HG03460 (cell line): Measurements from ENCODE around the gene NCF1.
A peak's percentile ranks its signal among the peaks of the same experiment; 100 is the strongest.
"Not testable (repeated sequence)": the region's sequence is repeated elsewhere in the genome, so short reads cannot be mapped to it uniquely, and the experiment has no call there.

Experiments
- ATAC-seq: cut with Tn5 transposase; IDR thresholded peaks from one replicate; pipeline ENCODE4 v1.9.1; 2021; ENCODE audit not compliant: unreplicated experiment

The NCF1 gene

DNA sequence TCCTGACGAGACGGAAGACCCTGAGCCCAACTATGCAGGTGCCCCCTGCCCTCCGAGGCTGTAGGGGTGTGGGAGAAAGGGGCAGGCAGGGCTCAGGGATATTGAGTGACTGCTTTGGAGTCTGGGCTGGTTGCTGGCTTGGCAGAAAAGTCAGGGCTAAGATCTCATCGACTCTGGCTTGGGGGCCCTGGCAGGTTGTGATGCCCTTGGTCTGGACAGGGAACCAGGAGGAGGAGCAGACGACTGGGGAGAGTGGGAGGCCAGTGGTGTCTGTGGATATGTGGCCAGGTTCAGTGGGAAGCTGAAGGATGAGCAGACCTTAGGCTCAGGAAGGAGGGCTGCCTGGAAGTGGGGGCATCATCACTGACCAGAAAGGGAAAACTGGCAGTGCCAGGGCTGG lies 9.8 kb downstream of the NCF1 start:
- ATAC-seq: not testable (repeated sequence)

DNA sequence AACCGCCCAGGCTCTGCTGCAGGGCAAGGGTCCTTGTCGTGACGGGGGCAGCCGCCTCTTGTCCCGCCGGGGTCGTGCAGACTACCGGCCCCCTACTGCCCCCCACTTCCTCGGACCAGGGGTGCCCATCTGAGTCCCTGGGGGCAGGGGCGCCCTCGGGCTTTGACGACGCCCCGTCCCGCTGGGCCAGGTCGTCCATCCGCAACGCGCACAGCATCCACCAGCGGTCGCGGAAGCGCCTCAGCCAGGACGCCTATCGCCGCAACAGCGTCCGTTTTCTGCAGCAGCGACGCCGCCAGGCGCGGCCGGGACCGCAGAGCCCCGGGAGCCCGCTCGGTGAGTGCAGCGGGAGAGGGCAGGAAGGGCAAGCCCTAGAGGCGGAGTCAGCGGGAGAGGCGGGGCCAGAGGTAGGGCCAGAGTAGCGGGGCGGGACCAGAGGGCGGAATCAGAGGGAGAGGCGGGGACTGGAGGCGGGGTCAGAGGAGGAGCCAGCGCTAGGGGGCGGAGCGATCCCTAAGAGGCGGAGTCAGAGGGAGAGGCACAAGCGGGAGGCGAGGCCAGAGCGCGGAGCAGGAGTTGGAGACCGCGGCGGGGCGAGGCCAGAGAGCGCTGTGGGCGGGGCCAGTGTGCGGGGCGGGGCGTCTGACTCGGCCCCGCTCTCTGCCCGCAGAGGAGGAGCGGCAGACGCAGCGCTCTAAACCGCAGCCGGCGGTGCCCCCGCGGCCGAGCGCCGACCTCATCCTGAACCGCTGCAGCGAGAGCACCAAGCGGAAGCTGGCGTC lies 14.7 kb downstream of the NCF1 start:
- peak; percentile 84 for ATAC-seq

DNA sequence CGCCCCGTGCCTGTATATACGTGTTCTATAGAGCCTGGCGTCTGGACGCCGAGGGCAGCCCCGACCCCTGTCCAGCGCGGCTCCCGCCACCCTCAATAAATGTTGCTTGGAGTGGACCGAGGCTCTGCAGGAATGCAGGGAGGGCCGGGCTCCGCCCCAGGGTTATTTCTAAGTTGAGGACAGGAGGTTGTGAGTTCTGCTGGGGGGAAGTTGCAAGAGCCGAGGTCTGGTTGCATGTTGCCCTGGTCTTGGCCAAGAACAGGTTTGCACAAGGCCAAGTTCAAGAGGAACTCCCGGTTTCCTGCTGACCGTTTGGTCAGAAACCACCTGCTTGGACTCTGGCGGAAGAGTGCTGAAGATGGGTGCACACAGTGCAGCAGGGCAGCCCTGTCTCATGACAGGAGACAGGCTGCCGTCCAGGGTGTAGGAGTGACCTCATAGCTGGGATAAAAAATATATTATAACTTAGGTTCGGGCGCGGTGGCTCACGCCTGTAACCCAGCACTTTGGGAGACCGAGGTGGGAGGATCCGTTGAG lies 15.5 kb downstream of the NCF1 start:
- not testable (repeated sequence) for ATAC-seq

DNA sequence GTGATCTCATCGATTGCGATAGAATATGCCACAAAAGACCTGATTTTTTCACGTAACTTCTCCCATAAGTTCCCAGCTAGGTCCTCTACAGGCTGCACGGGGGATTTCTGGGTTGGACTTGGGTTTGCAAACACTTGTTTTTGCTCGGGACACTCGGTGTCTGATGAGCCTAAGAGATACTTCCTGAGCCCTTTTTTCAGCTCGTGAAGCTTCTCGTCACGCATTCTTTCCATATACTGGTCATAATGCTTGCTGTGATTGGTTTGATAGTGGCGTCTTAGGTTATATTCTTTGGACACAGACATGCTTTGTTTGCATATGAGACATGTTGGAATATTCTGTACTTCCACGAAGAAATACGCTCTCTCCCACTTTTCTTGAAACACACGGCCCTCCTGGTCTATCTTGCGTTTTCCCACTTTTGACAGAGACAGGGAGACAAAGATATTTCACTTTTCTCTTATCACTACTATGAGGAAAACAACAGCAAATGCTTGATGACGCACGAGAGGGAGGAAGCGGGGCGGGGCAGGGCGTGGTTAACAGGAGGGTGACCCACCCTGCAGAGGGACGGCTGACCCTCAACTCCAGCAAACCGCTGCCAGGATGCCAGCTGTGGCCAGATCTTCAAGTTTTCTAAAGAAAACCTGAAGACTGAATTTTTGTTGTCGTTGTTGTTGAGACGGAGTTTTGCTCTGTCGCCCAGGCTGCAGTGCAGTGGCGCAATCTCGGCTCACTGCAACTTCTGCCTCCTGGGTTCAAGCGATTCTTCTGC lies 24.2 kb downstream of the NCF1 start:
- not testable (repeated sequence) for ATAC-seq

DNA sequence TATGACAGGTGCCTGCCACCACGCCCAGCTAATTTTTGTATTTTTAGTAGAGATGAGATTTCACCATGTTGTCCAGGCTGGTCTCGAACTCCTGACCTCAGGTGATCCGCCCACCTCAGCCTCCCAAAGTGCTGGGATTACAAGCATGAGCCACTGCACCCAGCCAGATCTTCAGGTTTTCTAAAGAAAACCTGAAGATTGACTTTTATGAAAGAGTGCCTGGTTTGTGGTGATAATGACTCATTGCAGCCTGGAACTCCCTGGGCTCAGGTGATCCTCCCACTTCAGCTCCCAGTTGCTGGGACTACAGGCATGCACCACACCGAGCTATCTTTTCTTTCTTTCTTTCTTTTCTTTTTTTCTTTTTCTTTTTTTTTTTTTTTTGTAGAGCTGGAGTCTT lies 24.8 kb downstream of the NCF1 start:
- not testable (repeated sequence) for ATAC-seq

DNA sequence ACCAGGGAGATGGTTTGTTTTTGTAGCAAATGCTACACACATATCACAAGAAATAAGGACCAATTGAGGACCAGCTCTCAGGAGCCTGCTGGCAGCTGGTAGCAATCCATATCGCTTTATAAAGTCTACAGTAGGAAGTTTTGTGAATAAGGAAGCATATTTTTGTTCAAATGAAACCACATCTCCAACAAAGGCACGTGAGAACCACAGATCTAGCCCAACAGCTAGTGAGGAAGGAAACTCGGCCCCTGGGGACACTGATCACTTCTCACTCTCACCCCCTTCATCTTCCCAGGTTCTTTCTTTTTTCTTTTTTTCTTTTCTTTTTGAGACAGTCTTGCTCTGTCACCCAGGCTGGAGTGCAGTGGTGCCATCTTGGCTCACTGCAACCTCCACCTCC lies 42.1 kb downstream of the NCF1 start:
- ATAC-seq: not testable (repeated sequence)

DNA sequence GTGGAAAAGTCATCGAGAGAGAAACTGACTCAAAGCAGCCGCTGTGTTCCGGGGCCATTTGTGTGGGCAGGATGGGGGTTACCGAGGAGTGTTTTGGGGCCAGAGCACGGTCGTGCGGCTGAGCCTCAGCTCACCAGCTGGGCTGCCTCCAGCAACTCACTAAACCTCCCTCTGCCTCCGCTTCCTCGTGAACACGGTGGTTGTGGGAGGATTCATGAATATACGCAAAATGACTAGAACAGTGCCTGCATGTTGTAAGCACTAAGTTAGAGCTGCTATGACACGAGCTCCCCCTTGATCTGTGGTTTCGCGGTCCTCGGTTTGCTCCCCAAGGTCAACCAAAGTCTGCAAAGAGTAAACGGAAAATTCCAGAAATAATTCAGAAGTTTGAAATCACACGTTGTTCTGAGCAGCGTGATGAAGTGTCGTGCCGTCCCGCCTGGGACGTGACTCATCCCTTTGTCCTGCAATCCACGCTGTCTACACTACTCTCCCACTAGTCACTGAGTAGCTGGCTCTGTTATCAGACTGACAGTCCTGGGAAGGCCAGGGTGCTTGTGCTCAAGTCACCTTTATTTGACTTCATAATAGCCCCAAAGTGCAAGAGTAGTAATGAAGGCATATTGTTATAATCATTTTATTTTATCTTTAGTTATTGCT lies 46.5 kb downstream of the NCF1 start:
- peak; percentile 86 for ATAC-seq

DNA sequence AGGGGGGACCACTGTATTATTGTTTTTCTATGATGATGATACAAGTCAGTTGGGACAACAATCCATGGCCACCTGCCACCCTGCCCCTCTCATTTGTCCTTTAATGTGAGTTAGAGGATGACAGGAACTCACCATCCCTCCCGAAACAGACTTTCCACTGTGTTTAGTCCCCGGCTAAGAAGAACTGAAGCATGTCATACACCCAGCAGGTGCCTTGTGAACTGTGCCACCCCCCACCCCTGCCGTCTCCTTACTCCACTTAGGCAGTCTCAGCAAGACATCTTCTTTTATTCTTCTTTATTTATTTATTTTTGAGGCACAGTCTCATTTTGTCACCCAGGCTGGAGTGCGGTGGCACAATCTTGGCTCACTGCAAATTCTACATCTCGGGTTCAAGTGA lies 47.4 kb downstream of the NCF1 start:
- ATAC-seq: not testable (repeated sequence)

DNA sequence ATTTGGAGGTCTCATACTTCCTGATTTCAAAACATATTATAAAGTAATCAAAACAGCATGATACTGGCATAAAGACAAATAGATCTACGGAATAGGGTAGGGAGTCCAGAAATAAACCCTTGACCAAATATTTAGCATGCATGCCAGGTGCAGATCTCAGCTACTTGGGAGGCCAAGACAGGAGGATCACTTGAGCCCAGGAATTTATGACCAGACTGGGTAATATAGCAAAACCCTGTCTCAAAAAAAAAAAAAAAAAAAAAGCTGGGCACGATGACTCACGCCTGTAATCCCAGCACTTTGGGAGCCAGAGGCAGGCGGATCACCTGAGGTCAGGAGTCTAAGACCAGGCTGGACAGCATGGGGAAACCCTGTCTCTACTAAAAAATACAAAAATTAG lies 56.1 kb downstream of the NCF1 start:
- not testable (repeated sequence) for ATAC-seq

DNA sequence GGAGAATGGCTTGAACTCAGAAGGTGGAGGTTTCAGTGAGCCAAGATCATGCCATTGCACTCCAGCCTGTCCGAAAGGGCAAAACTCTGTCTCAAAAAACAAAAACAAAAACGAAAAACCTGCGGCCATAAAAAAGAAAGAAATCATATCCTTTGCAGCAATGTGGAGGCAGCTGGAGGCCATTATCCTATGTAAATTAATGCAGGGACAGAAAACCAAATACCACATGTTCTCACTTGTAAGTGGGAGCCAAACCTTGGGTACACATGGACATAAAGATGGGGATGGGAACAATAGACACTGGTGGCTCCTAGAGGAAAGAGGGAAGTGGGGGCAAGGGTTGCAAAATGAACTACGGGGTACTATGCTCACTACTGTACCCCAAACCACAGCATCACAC lies 56.6 kb downstream of the NCF1 start:
- ATAC-seq: not testable (repeated sequence)
